A549 treated with ZK216348 at 1 μM for 4 hours (cell line): ENCODE measurements around the gene C1orf174. TPM values are rescaled to one million over a fixed set of nuclear protein-coding genes. Genes with fewer than 3 reads are reported as not detected.

ENCODE experiments used
- total RNA-seq: library from RNA; stranded (reverse); fragments of 200-300 nt; extraction: Qiagen RNA extraction; gene quantifications from 5 replicates; pipeline ENCODE4 v1.2.3, GENCODE V29; 2022; ENCODE audit warnings: low read depth

The C1orf174 gene
- total RNA-seq: 23.1 to 25.9 TPM (median 25.2 TPM) in 5 replicates

GRCh38 chr1:3900150-3900968 is at the start of gene C1orf174:
TSS of gene C1orf174 (minus strand) at chr1:3900272. CDS start at chr1:3900186, 86 bp downstream.

GRCh38 chr1:3856923-3857790 is 42.9 kb downstream of the C1orf174 start, which contains the start of the genes CEP104 and DFFB:
TSS of gene CEP104 (minus strand) at chr1:3857211. CDS start at chr1:3852407, 4,804 bp downstream.
TSS of gene DFFB (plus strand) at chr1:3857476. CDS start at chr1:3857604, 128 bp downstream.

Other genes with a start within 250 kb of the C1orf174 start
- 0.59 to 0.83 TPM (median 0.71 TPM) in 5 replicates for gene TP73, start 247.8 kb downstream of the C1orf174 start, total RNA-seq
- gene CCDC27, start 147.8 kb downstream of the C1orf174 start, total RNA-seq: not detected in 5 replicates
- gene SMIM1, start 127.5 kb downstream of the C1orf174 start, total RNA-seq: 1.0 to 2.1 TPM (median 1.6 TPM) in 4 of 5 replicates, not detected in the other
- gene LRRC47, start 103.8 kb downstream of the C1orf174 start, total RNA-seq: 27.9 to 38.3 TPM (median 34.8 TPM) in 5 replicates
- 15.0 to 20.5 TPM (median 17.7 TPM) in 5 replicates for gene CEP104, start 43.1 kb downstream of the C1orf174 start, total RNA-seq
- 2.2 to 5.0 TPM (median 4.2 TPM) in 5 replicates for gene DFFB, start 42.8 kb downstream of the C1orf174 start, total RNA-seq